HCT116 (cell line): ENCODE measurements around the gene BNC2. TPM values are rescaled to one million over a fixed set of nuclear protein-coding genes. Genes with fewer than 3 reads are reported as not detected.

Experiments
- ATAC-seq: fragments of 200-7000 bp; cut with Tn5 transposase; 2 replicates; pipeline ENCODE4 v1.9.1; 2020; ENCODE audit warnings: mild to moderate bottlenecking, moderate library complexity
- BruUV-seq: library from RNA; stranded (reverse); fragments of 400-500 nt; replicated peaks from 2 replicates; lab custom pipeline; 2021; lab: Mats Ljungman, UMichigan
- CTCF ChIA-PET: fragments of 300-600 bp; sonication (Branson Sonifier 250); formaldehyde crosslinking; loops from one replicate; lab custom pipeline; 2021; ENCODE audit warnings: antibody characterized with exemption; lab: Charles Lee
- POLR2A ChIA-PET: fragments of 300-600, 350-600 bp; sonication (Branson Sonifier 250); formaldehyde crosslinking; loops from one replicate; lab custom pipeline; 2021; ENCODE audit warnings: antibody characterized with exemption; lab: Charles Lee
- RAD21 ChIA-PET, 2 experiments: fragments of 300-600 bp; sonication (Branson Sonifier 250); formaldehyde crosslinking; loops; one replicate each; lab custom pipeline; 2023; ENCODE audit warnings: low total read pairs in 2 of 2; ENCODE audit not compliant: uncharacterized antibody in 2 of 2, unreplicated experiment in 2 of 2, low non-redundant PET in 1 of 2; lab: Charles Lee
- DNase-seq: peaks from one replicate; pipeline ENCODE4 v3.0.0-alpha.2; 2010; ENCODE audit warnings: low read depth, low spot score
- H2AFZ ChIP-seq: fragments of 200-600 bp; shearing (Covaris generic), sonication (generic); 2 replicates; pipeline ENCODE4 v1.6.1; 2017; ENCODE audit warnings: low read depth, mixed run types, mixed read lengths, antibody characterized with exemption, low read length; ENCODE audit not compliant: poor library complexity, severe bottlenecking
- H3K27ac ChIP-seq: 2 replicates; pipeline ENCODE4 v1.5.1; 2012; ENCODE audit warnings: low read depth, low read length
- H3K27me3 ChIP-seq: fragments of 200-600 bp; sonication (generic); 2 replicates; pipeline ENCODE4 v1.6.1; 2016; ENCODE audit warnings: mixed run types, low read length, mixed read lengths; ENCODE audit not compliant: insufficient read depth
- H3K36me3 ChIP-seq, 2 experiments: fragments of 200-500 bp in 1 of 2; fragments of 200-600 bp in 1 of 2; sonication (Bioruptor generic) in 1 of 2; sonication (generic) in 1 of 2; 2 replicates each; pipeline versions ENCODE4 v1.5.1 to v1.6.1; 2014 to 2016; ENCODE audit warnings: low read length in 2 of 2, inconsistent platforms in 1 of 2, mixed read lengths in 1 of 2, mixed run types in 1 of 2; ENCODE audit not compliant: insufficient read depth in 2 of 2, control insufficient read depth in 1 of 2
- H3K4me1 ChIP-seq, 2 experiments: fragments of 200-600 bp in 1 of 2; sonication (generic) in 1 of 2; 2 replicates each; pipeline versions ENCODE4 v1.5.1 to v1.6.1; 2012 to 2017; ENCODE audit warnings: low read length in 2 of 2, inconsistent platforms in 1 of 2, mild to moderate bottlenecking in 1 of 2, mixed read lengths in 1 of 2, mixed run types in 1 of 2, moderate library complexity in 1 of 2; ENCODE audit not compliant: insufficient read depth in 2 of 2, control insufficient read depth in 1 of 2
- H3K4me2 ChIP-seq: fragments of 200-600 bp; sonication (generic); 2 replicates; pipeline ENCODE4 v1.6.1; 2017; ENCODE audit warnings: mixed run types, low read length, mixed read lengths
- H3K4me3 ChIP-seq, 2 experiments: fragments of 200-600 bp in 1 of 2; sonication (generic) in 1 of 2; replicated peaks in 1 of 2; 2 replicates each; pipeline ENCODE4 v1.5.1; 2011 to 2016; ENCODE audit warnings: low read length in 2 of 2, control low read depth in 1 of 2, low read depth in 1 of 2, mild to moderate bottlenecking in 1 of 2, mixed read lengths in 1 of 2, mixed run types in 1 of 2
- H3K79me2 ChIP-seq: fragments of 200-600 bp; sonication (generic); 2 replicates; pipeline ENCODE4 v1.6.1; 2017; ENCODE audit warnings: mild to moderate bottlenecking, mixed run types, low read length, moderate library complexity, mixed read lengths; ENCODE audit not compliant: insufficient read depth
- H3K9ac ChIP-seq: fragments of 200-600 bp; sonication (generic); 2 replicates; pipeline ENCODE4 v1.6.1; 2016; ENCODE audit warnings: low read length, mixed read lengths
- H3K9me2 ChIP-seq: fragments of 200-600 bp; sonication (generic), shearing (Covaris generic); 2 replicates; pipeline ENCODE4 v1.6.1; 2017; ENCODE audit warnings: mixed run types, mild to moderate bottlenecking, moderate library complexity; ENCODE audit not compliant: insufficient read depth
- H3K9me3 ChIP-seq, 2 experiments: fragments of 200-500 bp in 1 of 2; fragments of 200-600 bp in 1 of 2; sonication (Bioruptor generic) in 1 of 2; sonication (generic) in 1 of 2; 2 replicates each; pipeline ENCODE4 v1.6.1; 2014 to 2017; ENCODE audit warnings: low read length in 2 of 2, mixed read lengths in 2 of 2, inconsistent platforms in 1 of 2, low read depth in 1 of 2, mild to moderate bottlenecking in 1 of 2, mixed run types in 1 of 2, moderate library complexity in 1 of 2; ENCODE audit not compliant: control insufficient read depth in 1 of 2, insufficient read depth in 1 of 2
- H4K20me1 ChIP-seq: fragments of 200-600 bp; sonication (generic), shearing (Covaris generic); 2 replicates; pipeline ENCODE4 v1.6.1; 2017; ENCODE audit warnings: mixed run types, mild to moderate bottlenecking, moderate library complexity; ENCODE audit not compliant: insufficient read depth
- ATF3 ChIP-seq: IDR thresholded peaks from 2 replicates; pipeline ENCODE4 v1.6.1; 2012
- CEBPB ChIP-seq: IDR thresholded peaks from 2 replicates; pipeline ENCODE4 v1.6.1; 2012; ENCODE audit warnings: low read depth
- EGR1 ChIP-seq: IDR thresholded peaks from 2 replicates; pipeline ENCODE4 v1.6.1; 2012; ENCODE audit warnings: low read depth
- EZH2 ChIP-seq: fragments of 200-600 bp; sonication (generic); IDR thresholded peaks from 2 replicates; pipeline ENCODE4 v1.6.1; 2017; ENCODE audit warnings: antibody characterized with exemption, mixed run types
- EZH2phosphoT487 ChIP-seq: fragments of 200-600 bp; IDR thresholded peaks from 2 replicates; pipeline ENCODE4 v1.6.1; 2018; ENCODE audit warnings: antibody characterized with exemption, borderline replicate concordance
- FOSL1 ChIP-seq: IDR thresholded peaks from 2 replicates; pipeline ENCODE4 v1.6.1; 2012; ENCODE audit warnings: low read depth
- JUND ChIP-seq: IDR thresholded peaks from 2 replicates; pipeline ENCODE4 v1.6.1; 2012
- MAX ChIP-seq: IDR thresholded peaks from 2 replicates; pipeline ENCODE4 v1.6.1; 2012
- POLR2A ChIP-seq: IDR thresholded peaks from 2 replicates; pipeline ENCODE4 v1.7.0; 2011; ENCODE audit warnings: borderline replicate concordance; ENCODE audit not compliant: insufficient read depth, insufficient read length; ENCODE audit errors: extremely low read depth
- REST ChIP-seq: IDR thresholded peaks from 2 replicates; pipeline ENCODE4 v1.6.1; 2012; ENCODE audit warnings: low read depth
- SIN3A ChIP-seq: IDR thresholded peaks from 2 replicates; pipeline ENCODE4 v1.6.1; 2012; ENCODE audit warnings: low read depth
- TCF7L2 ChIP-seq: IDR thresholded peaks from 2 replicates; pipeline ENCODE4 v1.7.0; 2011; ENCODE audit warnings: borderline replicate concordance, inconsistent platforms; ENCODE audit not compliant: insufficient read depth, insufficient read length; ENCODE audit errors: extremely low read depth
- YY1 ChIP-seq: IDR thresholded peaks from 2 replicates; pipeline ENCODE4 v1.6.1; 2011; ENCODE audit warnings: low read length, low read depth, moderate library complexity, mild to moderate bottlenecking; ENCODE audit not compliant: insufficient replicate concordance; ENCODE audit errors: extremely low read depth
- ZBTB33 ChIP-seq: IDR thresholded peaks from 2 replicates; pipeline ENCODE4 v1.6.1; 2011; ENCODE audit warnings: mild to moderate bottlenecking, low read length, moderate library complexity; ENCODE audit not compliant: insufficient replicate concordance; ENCODE audit errors: extremely low read depth
- ZNF274 ChIP-seq: fragments of 200-500 bp; sonication (Bioruptor generic); IDR thresholded peaks from 2 replicates; pipeline ENCODE4 v1.6.1; 2014; ENCODE audit warnings: mild to moderate bottlenecking, low read depth, low read length, inconsistent platforms
- intact Hi-C: fragments of 100-400 bp; cut with micrococcal nuclease; formaldehyde crosslinking; loops from 2 replicates; pipeline ENCODE4 v1.10.0; 2022
- total RNA-seq: library from RNA; stranded (reverse); gene quantifications from one replicate; pipeline ENCODE4 v1.2.1, GENCODE V29; 2021; ENCODE audit not compliant: unreplicated experiment

BNC2 gene
- total RNA-seq, 1 experiment from 2014 or later: 0.37 TPM

- DNase-seq (no peak), ATAC-seq (no peak)
- ChIA-PET CTCF (no interaction called here), POLR2A (no interaction called here), RAD21 (no interaction called here)
- Histone ChIP-seq H2AFZ (no peak overlapping the region), H3K9ac (no peak overlapping the region), H4K20me1 (no peaks in the 10 kb centered on the region; the same call in 1 of the 2 replicates), H3K4me2 (no peak overlapping the region), H3K27me3 (peaks cover 3% of the 10 kb centered on the region), H3K4me1 (no peaks in the 10 kb centered on the region), H3K36me3 (no peaks in the 10 kb centered on the region), H3K79me2 (no peaks in the 10 kb centered on the region), H3K9me3 (no peaks in the 10 kb centered on the region), H3K27ac (no peak overlapping the region)
- intact Hi-C loops: loop anchor here (10.0 kb wide), 1 partner anchor 62 kb away; no protein-coding TSS in a partner anchor
- BruUV-seq: no TSS peak
- no peak for TF ChIP-seq REST
- TF ChIP-seq EZH2phosphoT487: no peak
- no peak for TF ChIP-seq EZH2
- TF ChIP-seq MAX: no peak
- TF ChIP-seq ZNF274: no peak
- no peak for TF ChIP-seq CEBPB
- TF ChIP-seq YY1: no peak
- TF ChIP-seq POLR2A: no peak
- no peak for TF ChIP-seq SIN3A
- TF ChIP-seq ZBTB33: no peak
- TF ChIP-seq EGR1: no peak
- no peak for TF ChIP-seq ATF3
- no peak for TF ChIP-seq JUND
- no peak for TF ChIP-seq TCF7L2
- TF ChIP-seq FOSL1: no peak
- TF ChIP-seq, all 23 proteins: peak for 0
- Histone ChIP-seq H3K9me2 (no peaks in the 10 kb centered on the region), H3K4me3 (no peak overlapping the region)
These were observed 227.9 kb downstream of the BNC2 start for GRCh38 chr9:16642421-16643109.
